ENCODE data around the gene NUB1.

NUB1 gene

GRCh38 chr7:151316896-151317295 lies 24.7 kb upstream of the NUB1 start:
- Mint-ChIP-seq H3K27ac (no peak overlapping the region), H3K4me3 (no peak overlapping the region), H3K27me3 (ENCODE audit: low read depth, poor library complexity) (peaks cover 7% of the 10 kb centered on the region), H3K9me3 (peaks cover 25% of the 10 kb centered on the region), H3K36me3 (ENCODE audit: low read depth) (peaks cover 6% of the 10 kb centered on the region), H3K4me1 (peaks cover 17% of the 10 kb centered on the region)
- TF ChIP-seq, protein P1, sequence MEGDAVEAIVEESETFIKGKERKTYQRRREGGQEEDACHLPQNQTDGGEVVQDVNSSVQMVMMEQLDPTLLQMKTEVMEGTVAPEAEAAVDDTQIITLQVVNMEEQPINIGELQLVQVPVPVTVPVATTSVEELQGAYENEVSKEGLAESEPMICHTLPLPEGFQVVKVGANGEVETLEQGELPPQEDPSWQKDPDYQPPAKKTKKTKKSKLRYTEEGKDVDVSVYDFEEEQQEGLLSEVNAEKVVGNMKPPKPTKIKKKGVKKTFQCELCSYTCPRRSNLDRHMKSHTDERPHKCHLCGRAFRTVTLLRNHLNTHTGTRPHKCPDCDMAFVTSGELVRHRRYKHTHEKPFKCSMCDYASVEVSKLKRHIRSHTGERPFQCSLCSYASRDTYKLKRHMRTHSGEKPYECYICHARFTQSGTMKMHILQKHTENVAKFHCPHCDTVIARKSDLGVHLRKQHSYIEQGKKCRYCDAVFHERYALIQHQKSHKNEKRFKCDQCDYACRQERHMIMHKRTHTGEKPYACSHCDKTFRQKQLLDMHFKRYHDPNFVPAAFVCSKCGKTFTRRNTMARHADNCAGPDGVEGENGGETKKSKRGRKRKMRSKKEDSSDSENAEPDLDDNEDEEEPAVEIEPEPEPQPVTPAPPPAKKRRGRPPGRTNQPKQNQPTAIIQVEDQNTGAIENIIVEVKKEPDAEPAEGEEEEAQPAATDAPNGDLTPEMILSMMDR (IDR thresholded peaks at IDR 0.05), result no peak
- DNase-seq, result no peak

- TF ChIP-seq, protein P1 (IDR thresholded peaks at IDR 0.05), result no peak
- Mint-ChIP-seq H3K4me1 (peaks cover 17% of the 10 kb centered on the region), H3K36me3 (ENCODE audit: low read depth) (peaks cover 6% of the 10 kb centered on the region), H3K9me3 (peaks cover 29% of the 10 kb centered on the region), H3K27me3 (ENCODE audit: low read depth, poor library complexity) (peaks cover 15% of the 10 kb centered on the region), H3K27ac (no peak overlapping the region), H3K4me3 (no peak overlapping the region)
- no peak for DNase-seq
Observed at GRCh38 chr7:151317936-151318335, 23.7 kb upstream of the NUB1 start.

GRCh38 chr7:151319189-151319588 lies 22.4 kb upstream of the NUB1 start:
- H3K4me3 Mint-ChIP-seq, result no peak overlapping the region
- H3K27me3 Mint-ChIP-seq (ENCODE audit: low read depth, poor library complexity), result peaks cover 24% of the 10 kb centered on the region
- peaks cover 6% of the 10 kb centered on the region for H3K36me3 Mint-ChIP-seq (ENCODE audit: low read depth)
- no peak for DNase-seq
- peaks cover 17% of the 10 kb centered on the region for H3K4me1 Mint-ChIP-seq
- H3K27ac Mint-ChIP-seq, result no peak overlapping the region
- TF ChIP-seq, protein P1 (IDR thresholded peaks at IDR 0.05), result no peak
- peaks cover 29% of the 10 kb centered on the region for H3K9me3 Mint-ChIP-seq

DNA sequence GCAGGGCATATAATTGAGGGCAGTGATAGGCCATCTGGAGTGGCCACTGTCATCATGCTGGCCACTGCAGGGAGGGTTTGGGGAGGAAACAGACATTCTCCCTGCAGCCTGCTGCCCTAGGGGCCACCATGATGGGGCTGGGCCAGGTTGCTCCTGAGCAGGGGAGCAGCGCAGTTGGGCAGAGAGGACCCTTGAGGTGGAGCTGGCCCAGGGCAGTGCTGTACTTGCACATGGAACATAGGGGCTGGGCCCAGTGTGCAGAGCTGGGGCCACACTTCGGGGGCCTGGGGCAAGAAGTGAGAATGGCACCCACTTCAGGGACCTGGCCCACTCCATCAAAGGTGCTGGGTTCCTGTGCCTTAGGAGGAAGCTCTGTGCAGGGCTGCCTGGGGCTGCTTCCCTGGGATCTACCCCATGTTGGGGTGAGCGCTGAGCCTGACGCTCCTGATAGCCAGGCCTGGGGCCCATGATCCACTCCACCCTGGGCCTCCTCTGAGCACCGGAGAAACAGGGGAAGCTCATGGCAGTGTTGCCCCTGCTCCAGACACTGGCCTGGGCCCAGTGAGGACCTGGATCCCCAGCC lies 21.3 kb upstream of the NUB1 start:
- H3K4me1 Mint-ChIP-seq, result peaks cover 17% of the 10 kb centered on the region

DNA sequence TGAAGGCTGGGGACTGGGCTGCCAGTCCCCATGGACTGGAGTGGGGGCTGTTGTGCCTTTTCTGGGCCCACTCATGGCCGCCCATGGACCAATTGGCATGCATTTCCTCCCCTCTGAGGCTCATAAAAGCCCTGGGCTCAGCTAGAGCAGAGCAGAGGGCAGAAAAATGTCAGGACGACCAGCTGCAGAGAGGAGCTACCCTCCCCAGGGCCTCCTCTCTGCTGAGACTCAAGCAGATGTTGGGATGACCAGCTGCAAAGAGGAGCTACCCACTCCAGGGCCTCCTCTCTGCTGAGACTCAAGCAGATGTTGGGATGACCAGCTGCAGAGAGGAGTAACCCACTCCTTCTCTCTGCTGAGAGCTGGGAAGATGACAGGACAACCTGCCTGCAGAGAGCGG lies 20.3 kb upstream of the NUB1 start:
- Mint-ChIP-seq H3K4me1 (peaks cover 17% of the 10 kb centered on the region), H3K36me3 (ENCODE audit: low read depth) (peaks cover 6% of the 10 kb centered on the region), H3K9me3 (peaks cover 29% of the 10 kb centered on the region), H3K27me3 (ENCODE audit: low read depth, poor library complexity) (peaks cover 33% of the 10 kb centered on the region), H3K27ac (no peak overlapping the region), H3K4me3 (no peak overlapping the region)
- no peak for DNase-seq
- TF ChIP-seq, protein P1 (IDR thresholded peaks at IDR 0.05), result no peak

More for the DNA sequence above, 21.3 kb upstream of the NUB1 start:
- Mint-ChIP-seq H3K9me3 (peaks cover 29% of the 10 kb centered on the region), H3K36me3 (ENCODE audit: low read depth) (peaks cover 6% of the 10 kb centered on the region), H3K4me3 (no peak overlapping the region), H3K27ac (no peak overlapping the region), H3K27me3 (ENCODE audit: low read depth, poor library complexity) (peaks cover 30% of the 10 kb centered on the region)
- DNase-seq, result no peak
- TF ChIP-seq, protein P1 (IDR thresholded peaks at IDR 0.05), result no peak

GRCh38 chr7:151322906-151323305 lies 18.7 kb upstream of the NUB1 start:
- H3K27ac Mint-ChIP-seq, result no peak overlapping the region
- peaks cover 41% of the 10 kb centered on the region for H3K27me3 Mint-ChIP-seq (ENCODE audit: low read depth, poor library complexity)
- H3K4me1 Mint-ChIP-seq, result peaks cover 10% of the 10 kb centered on the region
- peaks cover 6% of the 10 kb centered on the region for H3K36me3 Mint-ChIP-seq (ENCODE audit: low read depth)
- H3K9me3 Mint-ChIP-seq, result peaks cover 41% of the 10 kb centered on the region
- DNase-seq, result no peak
- H3K4me3 Mint-ChIP-seq, result no peak overlapping the region
- TF ChIP-seq, protein P1 (IDR thresholded peaks at IDR 0.05), result no peak
